IPS-15b (cell line): Measurements from ENCODE around the gene ST6GALNAC1.
"Not testable (repeated sequence)": the region's sequence is repeated elsewhere in the genome, so short reads cannot be mapped to it uniquely, and the experiment has no call there.

ENCODE experiments used
- H3K27me3 ChIP-seq: one replicate; pipeline ENCODE4 v1.6.1; 2013; ENCODE audit warnings: low read length; ENCODE audit not compliant: control insufficient read depth, insufficient read depth
- H3K36me3 ChIP-seq: one replicate; pipeline ENCODE4 v1.6.1; 2013; ENCODE audit warnings: low read length; ENCODE audit not compliant: control insufficient read depth, insufficient read depth
- H3K4me1 ChIP-seq: one replicate; pipeline ENCODE4 v1.6.1; 2013; ENCODE audit warnings: mild to moderate bottlenecking, low read length; ENCODE audit not compliant: control insufficient read depth, insufficient read depth
- H3K4me3 ChIP-seq: one replicate; pipeline ENCODE4 v1.5.1; 2013; ENCODE audit warnings: low read depth, low read length
- H3K9ac ChIP-seq: one replicate; pipeline ENCODE4 v1.6.1; 2013; ENCODE audit warnings: low read depth, mild to moderate bottlenecking, low read length
- H3K9me3 ChIP-seq: one replicate; pipeline ENCODE4 v1.6.1; 2013; ENCODE audit warnings: mild to moderate bottlenecking, low read length; ENCODE audit not compliant: control insufficient read depth, insufficient read depth

ST6GALNAC1 gene

DNA sequence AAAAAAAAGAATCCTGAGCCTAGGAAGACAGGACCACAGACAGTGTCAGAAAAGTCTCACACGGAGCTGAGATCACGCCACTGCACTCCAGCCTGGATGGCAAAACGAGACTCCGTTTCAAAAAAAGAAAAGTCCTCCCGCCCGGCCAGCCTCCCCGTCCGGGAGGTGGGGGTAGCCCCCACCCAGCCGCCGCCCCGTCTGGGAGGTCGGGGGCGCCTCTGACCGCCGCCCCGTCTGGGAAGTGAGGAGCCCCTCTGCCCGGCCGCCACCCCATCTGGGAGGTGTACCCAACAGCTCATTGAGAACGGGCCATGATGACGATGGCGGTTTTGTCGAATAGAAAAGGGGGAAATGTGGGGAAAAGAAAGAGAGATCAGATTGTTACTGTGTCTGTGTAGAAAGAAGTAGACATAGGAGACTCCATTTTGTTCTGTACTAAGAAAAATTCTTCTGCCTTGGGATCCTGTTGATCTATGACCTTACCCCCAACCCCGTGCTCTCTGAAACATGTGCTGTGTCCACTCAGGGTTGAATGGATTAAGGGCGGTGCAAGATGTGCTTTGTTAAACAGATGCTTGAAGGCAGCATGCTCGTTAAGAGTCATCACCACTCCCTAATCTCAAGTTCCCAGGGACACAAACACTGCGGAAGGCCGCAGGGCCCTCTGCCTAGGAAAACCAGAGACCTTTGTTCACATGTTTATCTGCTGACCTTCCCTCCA, 6.9 kb downstream of the ST6GALNAC1 start:
- not testable (repeated sequence) for H3K36me3 ChIP-seq, H3K27me3 ChIP-seq, H3K9me3 ChIP-seq, H3K4me3 ChIP-seq, H3K9ac ChIP-seq, H3K4me1 ChIP-seq

DNA sequence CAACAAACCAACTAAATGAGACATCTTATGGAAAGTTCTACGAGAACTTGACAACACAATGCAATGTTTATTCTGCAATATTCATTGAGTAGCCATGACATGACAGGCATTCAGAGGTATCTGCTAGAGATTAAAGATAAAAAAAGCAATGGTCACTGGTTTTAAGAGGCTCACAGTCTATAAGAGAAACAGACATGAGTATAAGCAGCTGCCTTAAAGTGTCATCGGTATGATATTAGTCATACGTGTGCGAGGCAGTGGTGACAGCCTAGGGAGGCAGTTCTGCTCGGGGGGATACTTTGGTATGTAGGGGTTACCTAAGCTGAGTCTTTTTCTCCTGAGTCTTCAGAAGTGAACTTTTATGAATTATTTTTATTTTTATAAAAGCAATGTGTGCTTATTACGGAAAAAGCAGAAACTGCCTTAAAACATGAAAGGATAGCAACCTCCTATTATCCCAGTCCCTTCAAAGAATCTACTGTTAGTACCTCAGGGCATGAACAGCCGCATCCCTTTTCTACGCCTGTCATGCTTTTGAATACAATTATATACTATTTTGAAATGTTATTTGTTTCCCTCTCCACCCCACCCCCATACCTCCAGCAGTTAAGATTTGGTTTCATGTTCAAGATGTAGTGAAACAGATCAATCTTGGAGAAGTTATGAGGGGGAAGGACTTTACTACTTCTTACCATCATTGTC, 7.7 kb downstream of the ST6GALNAC1 start:
- Histone ChIP-seq H3K36me3 (no peaks in the 10 kb centered on the region), H3K9ac (no peak overlapping the region), H3K9me3 (no peaks in the 10 kb centered on the region), H3K4me3 (no peak overlapping the region), H3K27me3 (no peaks in the 10 kb centered on the region), H3K4me1 (peaks cover 2% of the 10 kb centered on the region)

DNA sequence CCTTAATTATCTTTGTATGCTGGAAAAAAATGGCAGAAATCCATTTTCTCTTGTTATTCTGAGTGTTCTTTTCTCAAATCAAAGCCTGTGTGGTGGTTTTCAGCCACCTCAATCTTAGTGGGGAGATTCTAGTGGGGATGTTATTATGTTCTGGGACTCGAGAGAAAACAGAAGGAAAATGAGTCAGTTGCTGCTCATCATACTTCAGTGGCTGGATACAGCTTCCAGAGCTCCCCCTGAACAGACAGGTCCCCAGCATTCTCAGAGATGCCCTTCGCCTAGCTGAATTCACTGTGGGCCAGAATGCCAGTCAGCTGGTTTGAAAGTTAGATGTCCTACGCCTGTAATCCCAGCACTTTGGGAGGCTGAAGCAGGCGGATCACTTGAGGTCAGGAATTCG, 8.5 kb downstream of the ST6GALNAC1 start:
- Histone ChIP-seq H3K4me3 (no peak overlapping the region), H3K36me3 (no peaks in the 10 kb centered on the region), H3K9me3 (no peaks in the 10 kb centered on the region), H3K4me1 (peaks cover 5% of the 10 kb centered on the region), H3K27me3 (no peaks in the 10 kb centered on the region), H3K9ac (no peak overlapping the region)

DNA sequence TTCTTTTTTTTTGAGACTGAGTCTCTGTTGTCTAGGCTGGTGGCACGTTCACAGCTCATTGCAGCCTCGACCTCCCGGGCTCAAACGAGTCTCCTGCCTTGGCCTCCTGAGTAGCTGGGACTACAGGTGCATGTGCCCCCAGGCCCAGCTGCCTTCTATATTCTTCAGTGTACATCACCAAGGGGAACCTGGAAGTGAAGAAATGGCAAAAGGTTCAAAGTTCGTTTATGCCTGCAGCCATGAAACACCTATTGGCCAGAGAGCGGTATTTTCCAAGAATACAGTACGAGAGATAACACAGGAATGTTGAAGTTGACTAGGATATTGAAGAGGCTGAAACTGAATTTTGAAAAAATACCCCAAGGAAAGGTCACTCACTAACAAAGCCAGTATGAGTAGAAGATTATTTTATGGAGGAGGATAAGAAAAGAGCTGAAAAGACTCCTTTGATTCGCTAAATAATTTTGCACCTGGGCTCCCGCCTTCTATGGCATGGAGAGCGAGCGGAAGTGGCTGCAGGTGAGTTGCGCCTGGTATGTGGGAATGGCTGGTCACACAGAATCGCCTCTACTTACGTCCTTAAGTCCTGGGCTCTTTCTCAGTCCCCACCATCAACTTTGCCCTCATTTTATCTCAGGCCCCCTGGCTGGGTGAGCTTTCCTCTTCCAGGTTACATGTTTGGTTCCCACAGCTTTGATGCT, 9.8 kb downstream of the ST6GALNAC1 start:
- Histone ChIP-seq H3K9ac (no peak overlapping the region), H3K27me3 (no peaks in the 10 kb centered on the region), H3K36me3 (no peaks in the 10 kb centered on the region), H3K9me3 (no peaks in the 10 kb centered on the region), H3K4me1 (peaks cover 5% of the 10 kb centered on the region), H3K4me3 (no peak overlapping the region)

DNA sequence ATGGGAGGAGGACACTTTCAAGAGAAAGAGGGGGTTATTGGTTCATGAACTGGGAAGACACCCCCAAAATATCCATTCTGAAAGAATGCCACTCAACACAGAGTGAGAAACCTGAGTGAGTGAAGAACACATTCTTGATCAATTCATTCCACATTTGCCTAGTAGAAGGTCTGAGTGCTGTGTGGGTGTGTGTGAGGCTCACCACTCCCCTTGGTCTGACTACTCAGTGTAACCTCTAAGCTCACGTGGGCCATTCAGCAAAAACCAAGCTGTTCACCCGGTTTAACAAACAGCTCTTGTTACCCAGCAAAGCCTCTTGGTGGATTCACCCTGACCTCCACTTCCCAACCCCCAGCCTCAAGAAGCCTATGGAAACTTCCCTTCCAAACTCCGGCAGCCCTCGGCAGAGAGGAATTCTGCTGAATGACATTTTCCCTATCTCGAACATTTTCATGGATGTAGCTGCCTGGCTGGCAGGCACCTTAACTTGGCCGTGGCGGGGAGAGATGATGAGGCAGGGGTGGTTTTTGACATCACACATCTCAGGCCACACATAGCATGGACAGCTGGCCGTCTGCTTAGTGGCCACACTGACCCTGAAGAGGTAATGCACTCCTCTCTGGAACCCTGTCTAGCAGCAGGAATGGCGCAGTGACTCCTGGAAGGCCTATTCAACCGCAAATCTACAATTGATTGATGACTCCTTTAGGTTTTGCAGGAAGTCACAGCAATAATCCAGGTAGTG, 11.6 kb downstream of the ST6GALNAC1 start:
- H3K9ac ChIP-seq, result no peak overlapping the region
- H3K9me3 ChIP-seq, result no peaks in the 10 kb centered on the region
- no peak overlapping the region for H3K4me3 ChIP-seq
- peaks cover 5% of the 10 kb centered on the region for H3K4me1 ChIP-seq
- H3K36me3 ChIP-seq, result no peaks in the 10 kb centered on the region
- H3K27me3 ChIP-seq, result no peaks in the 10 kb centered on the region

DNA sequence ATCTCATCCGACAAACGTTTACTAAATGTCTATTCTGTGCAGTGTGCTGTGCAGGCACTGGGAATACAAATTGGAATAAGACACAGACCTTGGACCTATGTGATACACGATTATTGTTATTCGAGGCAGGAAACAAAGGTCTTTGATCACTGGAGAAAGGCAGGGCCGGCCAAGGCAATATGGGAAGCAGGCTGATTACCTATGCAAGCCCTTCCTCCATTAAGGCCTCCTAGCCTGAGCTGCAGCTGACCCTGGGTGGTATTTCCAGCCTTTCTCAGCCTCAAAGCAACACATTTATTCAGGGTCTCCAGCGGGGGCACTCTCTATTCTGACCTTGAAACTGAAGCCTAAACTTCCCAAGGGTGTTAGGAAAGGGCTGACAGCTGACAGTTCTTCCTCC, 13.4 kb downstream of the ST6GALNAC1 start:
- H3K4me3 ChIP-seq, result no peak overlapping the region
- no peaks in the 10 kb centered on the region for H3K27me3 ChIP-seq
- no peaks in the 10 kb centered on the region for H3K9me3 ChIP-seq
- peaks cover 5% of the 10 kb centered on the region for H3K4me1 ChIP-seq
- no peak overlapping the region for H3K9ac ChIP-seq
- no peaks in the 10 kb centered on the region for H3K36me3 ChIP-seq

DNA sequence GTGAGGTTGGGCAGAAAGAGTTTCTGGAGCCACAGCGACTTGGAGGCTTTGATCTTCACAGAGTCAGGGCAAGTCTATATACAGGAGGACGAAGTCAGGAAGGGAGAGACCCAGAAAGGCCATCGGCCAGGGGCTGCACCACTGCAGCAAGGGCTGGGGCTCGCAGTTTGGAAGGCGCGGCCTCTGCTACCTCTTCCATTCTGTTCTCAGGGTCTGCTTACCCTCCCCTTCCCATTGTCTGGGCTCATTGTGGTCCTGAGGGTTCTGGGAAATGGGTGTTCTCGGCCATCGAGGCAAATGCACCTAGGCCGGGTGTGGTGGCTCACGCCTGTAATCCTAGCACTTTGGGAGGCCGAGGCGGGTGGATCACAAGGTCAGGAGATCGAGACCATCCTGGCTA, 16.0 kb downstream of the ST6GALNAC1 start:
- no peaks in the 10 kb centered on the region for H3K9me3 ChIP-seq
- no peaks in the 10 kb centered on the region for H3K36me3 ChIP-seq
- no peak overlapping the region for H3K9ac ChIP-seq
- peaks cover 5% of the 10 kb centered on the region for H3K4me1 ChIP-seq
- no peak overlapping the region for H3K4me3 ChIP-seq
- H3K27me3 ChIP-seq, result no peaks in the 10 kb centered on the region

DNA sequence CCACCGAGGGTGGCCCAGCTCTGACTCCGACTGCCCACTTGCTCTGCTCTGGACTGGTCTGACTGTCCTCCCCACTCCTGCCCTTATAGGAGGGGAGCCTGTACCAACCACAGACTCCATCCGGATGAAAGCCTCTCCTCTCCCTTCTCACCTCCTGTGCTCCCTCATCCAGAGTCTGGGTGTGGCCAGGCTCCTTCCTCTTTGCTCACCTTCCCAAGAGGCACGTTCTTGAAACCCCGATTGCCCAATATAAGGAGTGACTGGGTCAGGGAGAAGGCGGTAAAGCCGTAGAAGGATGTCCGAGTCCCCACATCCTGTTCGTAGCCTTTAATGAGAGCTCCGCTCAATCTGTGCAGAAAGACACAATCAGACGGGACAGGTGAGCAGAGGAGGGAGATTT, 17.1 kb downstream of the ST6GALNAC1 start:
- Histone ChIP-seq H3K9ac (no peak overlapping the region), H3K36me3 (no peaks in the 10 kb centered on the region), H3K9me3 (no peaks in the 10 kb centered on the region), H3K4me1 (peaks cover 5% of the 10 kb centered on the region), H3K27me3 (no peaks in the 10 kb centered on the region), H3K4me3 (no peak overlapping the region)

DNA sequence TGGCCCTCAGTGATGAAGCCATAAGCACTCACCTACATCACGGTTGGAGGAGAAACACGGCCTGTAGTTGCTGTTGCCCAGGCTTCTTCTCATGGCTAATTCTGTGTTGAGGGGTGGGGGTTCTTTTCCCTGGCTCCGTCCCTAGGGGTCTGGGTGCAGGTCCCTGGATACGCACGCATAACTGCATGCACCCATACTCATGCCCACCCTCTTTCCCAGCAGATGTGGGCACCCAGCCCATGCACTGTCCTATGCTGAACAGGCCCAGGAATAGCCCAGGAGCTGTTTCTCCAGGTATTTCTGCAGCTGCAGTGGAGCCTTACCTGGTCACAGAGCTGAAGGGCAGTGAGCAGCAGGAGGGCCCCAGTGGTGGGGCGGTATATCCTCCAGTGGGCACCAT, 18.1 kb downstream of the ST6GALNAC1 start:
- Histone ChIP-seq H3K9ac (no peak overlapping the region), H3K4me3 (no peak overlapping the region), H3K9me3 (no peaks in the 10 kb centered on the region), H3K36me3 (no peaks in the 10 kb centered on the region), H3K4me1 (peaks cover 5% of the 10 kb centered on the region), H3K27me3 (no peaks in the 10 kb centered on the region)

DNA sequence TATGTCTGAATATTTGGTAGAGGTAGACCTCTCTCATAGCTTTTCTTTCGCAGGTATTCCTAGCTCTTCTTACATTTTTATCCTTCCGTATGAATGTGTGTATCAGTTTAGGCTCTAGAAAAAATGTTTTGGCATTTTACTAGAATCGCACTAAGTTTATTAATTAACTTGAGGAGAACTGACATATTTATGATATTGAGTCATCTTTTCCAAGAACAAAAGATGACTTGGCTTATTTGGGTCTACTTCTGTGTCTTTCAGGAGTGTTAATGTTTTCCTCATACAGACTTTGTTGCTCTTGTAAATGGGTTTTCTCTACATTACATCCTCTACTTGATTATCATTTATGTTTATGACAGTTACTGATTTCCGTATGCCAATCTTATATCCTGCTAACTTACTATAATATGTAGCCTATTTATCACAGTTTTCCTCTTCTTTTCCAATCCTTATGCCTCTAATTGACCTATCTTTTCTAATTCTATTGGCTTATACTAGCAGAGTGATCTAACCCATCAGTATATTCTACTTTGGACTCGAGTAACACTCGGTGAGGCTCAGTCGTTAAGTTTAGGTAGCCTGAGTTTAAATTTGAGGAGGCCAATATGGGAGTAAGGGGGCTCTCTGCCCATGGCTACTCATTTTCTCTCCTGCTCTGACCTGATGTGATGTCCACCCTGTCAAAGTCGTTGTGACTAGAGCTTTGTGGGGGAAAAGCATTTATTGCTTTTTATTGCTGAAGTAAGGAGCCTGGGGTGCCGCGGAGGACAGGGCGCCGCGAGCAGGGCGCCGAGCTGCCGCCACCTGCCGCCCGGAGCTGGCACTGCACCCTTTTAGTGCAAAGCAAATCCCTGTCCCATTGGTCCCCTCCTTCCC, 20.0 kb downstream of the ST6GALNAC1 start:
- H3K36me3 ChIP-seq, result no peaks in the 10 kb centered on the region
- no peak overlapping the region for H3K4me3 ChIP-seq
- H3K9ac ChIP-seq, result no peak overlapping the region
- H3K9me3 ChIP-seq, result no peaks in the 10 kb centered on the region
- no peaks in the 10 kb centered on the region for H3K4me1 ChIP-seq
- no peaks in the 10 kb centered on the region for H3K27me3 ChIP-seq

DNA sequence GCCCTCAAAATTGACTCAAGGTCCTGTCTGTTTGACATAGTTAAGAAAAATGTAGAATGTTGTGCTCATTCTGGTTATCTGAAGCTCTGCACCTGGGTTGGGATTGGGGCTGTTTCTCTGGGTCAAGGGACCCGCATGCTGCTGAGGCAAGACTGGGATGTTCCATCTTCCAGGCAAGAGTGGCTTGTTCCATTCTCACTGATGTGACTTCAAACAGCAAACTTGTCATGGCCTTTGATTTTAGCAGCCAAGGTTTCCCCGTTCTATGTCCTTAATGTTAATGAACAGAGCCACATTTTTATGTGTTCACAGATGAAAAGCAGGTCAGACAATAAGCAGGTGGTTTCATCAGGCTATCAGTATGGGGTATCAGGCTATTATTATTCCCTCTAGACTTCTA, 25.7 kb downstream of the ST6GALNAC1 start:
- no peaks in the 10 kb centered on the region for H3K36me3 ChIP-seq
- H3K9me3 ChIP-seq, result peaks cover 2% of the 10 kb centered on the region
- H3K9ac ChIP-seq, result no peak overlapping the region
- H3K4me1 ChIP-seq, result no peaks in the 10 kb centered on the region
- no peak overlapping the region for H3K4me3 ChIP-seq
- peaks cover 3% of the 10 kb centered on the region for H3K27me3 ChIP-seq
